Testis (tissue), 3 donors: ENCODE data around the gene FBLN1. TPM values are rescaled to one million over a fixed set of nuclear protein-coding genes. Genes with fewer than 3 reads are reported as not detected.

Source experiments
- DNase-seq: peaks from one replicate; pipeline ENCODE4 v3.0.0-alpha.2; 2019
- H3K27ac ChIP-seq, 2 donors: fragments of 200-600 bp; sonication (generic); one replicate each; pipeline ENCODE4 v1.5.1; 2019
- H3K27me3 ChIP-seq: fragments of 200-600 bp; sonication (generic); one replicate; pipeline ENCODE4 v1.5.1; 2019
- H3K36me3 ChIP-seq: fragments of 200-600 bp; sonication (generic); one replicate; pipeline ENCODE4 v1.5.1; 2017; ENCODE audit warnings: low read depth; ENCODE audit errors: missing control alignments
- H3K4me1 ChIP-seq: fragments of 200-600 bp; sonication (generic); one replicate; pipeline ENCODE4 v1.5.1; 2019
- H3K4me3 ChIP-seq, 2 donors: fragments of 200-600 bp; sonication (generic); one replicate each; pipeline ENCODE4 v1.5.1; 2017 to 2019
- H3K9me3 ChIP-seq: fragments of 200-600 bp; sonication (generic); one replicate; pipeline ENCODE4 v1.5.1; 2017
- POLR2A ChIP-seq: fragments of 450-650 bp; IDR thresholded peaks from one replicate; pipeline ENCODE4 v1.6.1; 2017; ENCODE audit warnings: antibody characterized with exemption, mild to moderate bottlenecking, moderate library complexity
- WGBS, 2 donors: methylation state at CpG; one replicate each; pipeline ENCODE4 v1.1.5; 2018; 5-methylcytosine and 5-hydroxymethylcytosine counted together
- intact Hi-C: fragments of 100-400 bp; cut with DNase I; formaldehyde crosslinking; loops from one replicate; pipeline ENCODE4 v1.15.1; 2023; ENCODE audit warnings: low total_unique reads
- polyA plus RNA-seq: library from polyadenylated mRNA; stranded (reverse); fragments of 350-450 nt; fragmentation: Illumina TruSeq; extraction: RNeasy Lipid Tissue Mini Kit (QIAGEN cat#74804); gene quantifications from one replicate; pipeline ENCODE4 v1.2.3, GENCODE V29; 2014; ENCODE audit warnings: low read depth, low replicate concordance; ENCODE audit not compliant: insufficient read depth
- total RNA-seq, 2 donors: library from RNA; depleted of rRNA; stranded (reverse); fragments of >200 nt; gene quantifications; one replicate each; pipeline ENCODE4 v1.2.3, GENCODE V29; 2016
- TF ChIP-seq, protein P1 (sequence below), 3 experiments: fragments of 450-650 bp in 2 of 3; fragments of 200-600 bp in 1 of 3; sonication (generic) in 1 of 3; IDR thresholded peaks; one replicate each; pipeline ENCODE4 v1.5.1; 2016 to 2019; ENCODE audit warnings: antibody characterized with exemption in 3 of 3, mild to moderate bottlenecking in 2 of 3, moderate library complexity in 1 of 3

The FBLN1 gene
- total and polyA plus RNA-seq, 3 donors from 2014 or later = 32.4 to 154 (median 42.2) TPM

DNA sequence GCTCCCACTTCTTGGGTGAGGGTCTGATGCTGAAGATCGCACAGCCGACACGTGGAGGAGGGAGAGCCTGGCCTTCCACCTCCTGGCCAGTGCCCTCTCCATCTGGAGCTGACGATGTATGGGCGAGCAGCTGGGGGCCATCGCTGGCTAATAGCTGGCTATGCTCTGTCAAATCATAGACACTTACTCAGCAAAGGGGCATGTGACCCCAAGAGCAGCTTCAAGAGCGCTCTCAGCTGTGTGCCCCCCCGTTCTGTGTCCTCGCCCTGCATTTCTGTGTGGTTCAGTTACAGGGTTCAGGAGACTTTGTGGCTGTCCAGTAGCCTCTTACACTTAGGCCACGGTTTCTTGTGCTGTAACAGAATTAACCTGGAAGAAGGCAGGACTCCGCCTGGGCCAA is 26.4 kb downstream of the FBLN1 start:
- TF ChIP-seq, protein P1, sequence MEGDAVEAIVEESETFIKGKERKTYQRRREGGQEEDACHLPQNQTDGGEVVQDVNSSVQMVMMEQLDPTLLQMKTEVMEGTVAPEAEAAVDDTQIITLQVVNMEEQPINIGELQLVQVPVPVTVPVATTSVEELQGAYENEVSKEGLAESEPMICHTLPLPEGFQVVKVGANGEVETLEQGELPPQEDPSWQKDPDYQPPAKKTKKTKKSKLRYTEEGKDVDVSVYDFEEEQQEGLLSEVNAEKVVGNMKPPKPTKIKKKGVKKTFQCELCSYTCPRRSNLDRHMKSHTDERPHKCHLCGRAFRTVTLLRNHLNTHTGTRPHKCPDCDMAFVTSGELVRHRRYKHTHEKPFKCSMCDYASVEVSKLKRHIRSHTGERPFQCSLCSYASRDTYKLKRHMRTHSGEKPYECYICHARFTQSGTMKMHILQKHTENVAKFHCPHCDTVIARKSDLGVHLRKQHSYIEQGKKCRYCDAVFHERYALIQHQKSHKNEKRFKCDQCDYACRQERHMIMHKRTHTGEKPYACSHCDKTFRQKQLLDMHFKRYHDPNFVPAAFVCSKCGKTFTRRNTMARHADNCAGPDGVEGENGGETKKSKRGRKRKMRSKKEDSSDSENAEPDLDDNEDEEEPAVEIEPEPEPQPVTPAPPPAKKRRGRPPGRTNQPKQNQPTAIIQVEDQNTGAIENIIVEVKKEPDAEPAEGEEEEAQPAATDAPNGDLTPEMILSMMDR (IDR thresholded peaks at IDR 0.05) = no peak
- no peak for TF ChIP-seq POLR2A
- no peak overlapping the region for H3K4me3 ChIP-seq
- no peaks in the 10 kb centered on the region for H3K36me3 ChIP-seq
- no peak overlapping the region for H3K27ac ChIP-seq
- H3K4me1 ChIP-seq = no peaks in the 10 kb centered on the region
- H3K9me3 ChIP-seq = no peaks in the 10 kb centered on the region
- WGBS, 2 donors = 92 to 98% methylated on average over 9 to 11 of the region's 11 CpGs
- no peaks in the 10 kb centered on the region for H3K27me3 ChIP-seq
- intact Hi-C loops = no loop called here
- no peak for DNase-seq

DNA sequence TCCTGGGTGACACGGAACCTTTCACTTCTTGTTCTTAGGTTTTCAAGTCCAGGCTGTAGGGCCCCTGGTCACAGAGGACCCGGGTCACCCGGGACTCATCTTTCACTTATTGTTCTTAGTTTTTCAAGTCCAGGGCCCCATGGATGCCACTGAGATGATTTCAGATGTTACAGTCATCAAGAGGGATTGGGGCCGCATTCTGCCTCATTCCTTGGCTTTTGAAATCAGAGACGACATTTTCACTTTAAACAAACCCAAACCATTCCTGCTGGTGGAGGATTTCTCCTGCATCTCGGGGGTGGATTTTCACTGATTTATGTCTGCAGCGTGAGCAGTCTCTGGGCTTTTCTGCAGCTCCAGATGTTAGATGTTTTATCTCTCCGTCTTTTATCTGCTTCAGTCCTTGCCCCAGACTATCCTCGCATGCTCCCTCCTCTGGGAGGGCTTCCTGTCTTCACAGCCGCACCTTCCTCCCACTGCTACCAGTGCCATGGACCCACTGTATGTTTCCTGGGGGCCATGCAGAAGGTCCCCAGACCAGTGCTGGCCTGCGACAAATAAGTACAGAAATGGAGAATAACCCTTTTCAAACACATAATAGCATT is 27.4 kb downstream of the FBLN1 start:
- H3K36me3 ChIP-seq = no peaks in the 10 kb centered on the region
- H3K4me1 ChIP-seq = no peaks in the 10 kb centered on the region
- no peaks in the 10 kb centered on the region for H3K9me3 ChIP-seq
- no peak for TF ChIP-seq POLR2A
- TF ChIP-seq, protein P1 (IDR thresholded peaks at IDR 0.05) = no peak
- no peak for DNase-seq
- H3K27ac ChIP-seq = no peak overlapping the region
- intact Hi-C loops = no loop called here
- H3K27me3 ChIP-seq = no peaks in the 10 kb centered on the region
- no peak overlapping the region for H3K4me3 ChIP-seq
- WGBS, 2 donors = 85 to 90% methylated on average over 11 of the region's 11 CpGs

DNA sequence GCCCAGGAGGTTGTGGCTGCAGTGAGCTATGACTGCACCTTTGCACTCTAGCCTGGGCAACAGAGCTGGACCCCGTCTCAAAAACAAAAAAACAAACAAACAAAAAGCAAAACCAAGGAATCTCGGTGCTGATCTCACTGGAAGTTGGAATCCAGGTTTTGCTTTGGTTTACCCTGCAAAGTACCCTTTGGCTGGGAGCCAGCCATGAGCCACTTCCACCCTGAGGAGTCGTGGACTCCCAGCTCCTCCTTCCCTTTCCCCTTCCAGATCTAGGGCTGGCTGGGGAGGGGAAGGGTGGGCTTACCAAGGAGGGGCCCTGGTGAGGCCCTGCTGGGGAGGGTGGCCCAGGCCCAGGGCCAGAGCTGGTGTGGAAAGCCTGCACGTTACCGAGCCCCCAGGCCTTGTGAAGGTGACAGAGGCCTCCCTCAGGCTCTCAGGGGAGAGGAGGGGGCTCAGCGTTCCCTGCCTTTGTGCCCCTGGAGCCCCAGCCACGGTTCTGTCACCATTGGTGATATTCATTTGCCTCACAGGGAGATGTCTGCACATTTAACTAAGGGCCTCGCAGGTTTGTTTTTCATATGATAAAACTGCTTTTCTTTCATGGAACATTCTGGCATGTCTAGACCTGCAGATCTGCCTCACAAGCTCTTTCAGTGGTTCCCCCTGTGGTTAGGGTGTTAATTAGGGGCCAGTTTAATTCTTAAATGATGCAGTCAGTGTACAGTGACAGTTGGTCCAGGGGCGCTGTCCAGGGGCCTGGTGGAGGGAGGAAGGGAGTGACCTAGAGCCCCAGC is 29.0 kb downstream of the FBLN1 start:
- Histone ChIP-seq H3K4me3 (no peak overlapping the region), H3K27ac (no peak overlapping the region), H3K36me3 (no peaks in the 10 kb centered on the region), H3K27me3 (no peaks in the 10 kb centered on the region), H3K4me1 (no peaks in the 10 kb centered on the region), H3K9me3 (no peaks in the 10 kb centered on the region)
- intact Hi-C loops = no loop called here
- no peak for DNase-seq
- TF ChIP-seq, protein P1 (IDR thresholded peaks at IDR 0.05) = no peak
- no peak for TF ChIP-seq POLR2A
- WGBS, 2 donors = 77 to 94% methylated on average over 6 to 9 of the region's 9 CpGs

DNA sequence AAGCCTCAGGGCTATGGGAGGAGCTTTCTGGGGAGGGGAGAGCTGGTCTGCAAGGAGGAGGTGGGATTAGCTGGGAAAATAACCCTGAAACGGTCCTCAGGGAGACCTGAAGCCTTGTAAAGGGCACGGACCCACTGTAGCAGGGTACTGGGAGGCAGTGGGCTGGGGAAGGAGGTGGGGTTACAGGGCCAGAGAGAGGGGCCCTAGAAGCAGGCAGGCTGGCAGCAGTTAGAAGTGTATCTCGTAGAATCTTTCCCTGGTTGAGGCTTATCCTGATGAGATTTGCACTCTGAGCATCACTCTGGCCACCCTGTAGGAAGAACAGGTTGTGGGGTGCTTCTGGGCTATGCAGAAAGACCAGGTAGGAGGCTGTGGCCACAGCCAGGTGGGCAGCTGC is 29.6 kb downstream of the FBLN1 start:
- DNase-seq = no peak
- no peak for TF ChIP-seq POLR2A
- TF ChIP-seq, protein P1 (IDR thresholded peaks at IDR 0.05) = no peak
- H3K27ac ChIP-seq = no peak overlapping the region
- no peak overlapping the region for H3K4me3 ChIP-seq
- H3K36me3 ChIP-seq = no peaks in the 10 kb centered on the region
- 64 to 84% methylated on average over 3 of the region's 3 CpGs for WGBS, 2 donors
- H3K27me3 ChIP-seq = no peaks in the 10 kb centered on the region
- H3K4me1 ChIP-seq = no peaks in the 10 kb centered on the region
- intact Hi-C loops = no loop called here
- no peaks in the 10 kb centered on the region for H3K9me3 ChIP-seq
